Panc1 (cell line): ENCODE measurements around the gene C11orf21. TPM values are rescaled to one million over a fixed set of nuclear protein-coding genes. Genes with fewer than 3 reads are reported as not detected.

Experiments
- ATAC-seq: fragments of 200-7000 bp; cut with Tn5 transposase; 2 replicates; pipeline ENCODE4 v1.9.1; 2020; ENCODE audit warnings: mild to moderate bottlenecking, moderate library complexity
- BruUV-seq: library from RNA; stranded (reverse); fragments of 400-500 nt; replicated peaks from 2 replicates; lab custom pipeline; 2021; lab: Mats Ljungman, UMichigan
- CTCF ChIA-PET: fragments of 300-600 bp; sonication (Branson Sonifier 250); formaldehyde crosslinking; loops from one replicate; lab custom pipeline; 2022; ENCODE audit warnings: antibody characterized with exemption; lab: Charles Lee
- POLR2A ChIA-PET: fragments of 300-600 bp; sonication (Branson Sonifier 250); formaldehyde crosslinking; loops from one replicate; lab custom pipeline; 2022; ENCODE audit warnings: antibody characterized with exemption; lab: Charles Lee
- DNase-seq: peaks from one replicate; pipeline ENCODE4 v3.0.0-alpha.2; 2010; ENCODE audit warnings: low read depth, low spot score
- H3K27ac ChIP-seq: 2 replicates; pipeline ENCODE4 v1.5.1; 2011; ENCODE audit warnings: mild to moderate bottlenecking, low read length, inconsistent platforms
- H3K27me3 ChIP-seq: fragments of 200-500 bp; sonication (Bioruptor generic); 2 replicates; pipeline ENCODE4 v1.6.0; 2014; ENCODE audit warnings: low read length, inconsistent platforms; ENCODE audit not compliant: control insufficient read depth, insufficient read depth
- H3K36me3 ChIP-seq: fragments of 200-500 bp; sonication (Bioruptor generic); 2 replicates; pipeline ENCODE4 v1.5.1; 2014; ENCODE audit warnings: inconsistent platforms, mild to moderate bottlenecking, low read length, moderate library complexity; ENCODE audit not compliant: control insufficient read depth, insufficient read depth
- H3K4me1 ChIP-seq: 2 replicates; pipeline ENCODE4 v1.5.1; 2011; ENCODE audit warnings: inconsistent platforms, mild to moderate bottlenecking, low read length, moderate library complexity; ENCODE audit not compliant: control insufficient read depth, insufficient read depth
- H3K4me3 ChIP-seq, 2 experiments: 2 replicates each; pipeline ENCODE4 v1.5.1; 2011 to 2012; ENCODE audit warnings: low read depth in 2 of 2, low read length in 2 of 2, mild to moderate bottlenecking in 2 of 2, inconsistent platforms in 1 of 2, moderate library complexity in 1 of 2
- H3K9me3 ChIP-seq: fragments of 200-500 bp; sonication (Bioruptor generic); 2 replicates; pipeline ENCODE4 v1.5.1; 2014; ENCODE audit warnings: low read depth, mild to moderate bottlenecking, inconsistent platforms, low read length, moderate library complexity; ENCODE audit not compliant: control insufficient read depth, insufficient read depth
- POLR2AphosphoS5 ChIP-seq: IDR thresholded peaks from 2 replicates; pipeline ENCODE4 v1.6.1; 2012; ENCODE audit warnings: mild to moderate bottlenecking, low read depth, low read length, moderate library complexity
- SIN3A ChIP-seq: IDR thresholded peaks from 2 replicates; pipeline ENCODE4 v1.6.1; 2012; ENCODE audit warnings: low read depth, mild to moderate bottlenecking, low read length, moderate library complexity, borderline replicate concordance; ENCODE audit not compliant: insufficient read depth
- TCF7L2 ChIP-seq: IDR thresholded peaks from 2 replicates; pipeline ENCODE4 v1.6.1; 2011; ENCODE audit warnings: mild to moderate bottlenecking, low read depth, low read length, inconsistent platforms
- in situ Hi-C: cut with HindIII; loops from 2 replicates; pipeline ENCODE4 v1.10.0; 2016; ENCODE audit warnings: low sequenced_read_pairs, low pct_unique_long_range_greater_than_20kb
- intact Hi-C: fragments of 100-400 bp; cut with micrococcal nuclease; formaldehyde crosslinking; loops from one replicate; pipeline ENCODE4 v1.10.0; 2022; ENCODE audit not compliant: unreplicated experiment
- total RNA-seq: library from RNA; stranded (reverse); gene quantifications from one replicate; pipeline ENCODE4 v1.2.1, GENCODE V29; 2021; ENCODE audit not compliant: unreplicated experiment
- TF ChIP-seq, protein P1 (sequence below), 2 experiments: IDR thresholded peaks; 2 replicates each; pipeline ENCODE4 v1.6.1; 2011 to 2012; ENCODE audit warnings: low read depth in 2 of 2, control low read depth in 1 of 2, low read length in 1 of 2, mild to moderate bottlenecking in 1 of 2, moderate library complexity in 1 of 2; ENCODE audit not compliant: insufficient read depth in 1 of 2
- TF ChIP-seq, protein P2 (sequence below): fragments of 450-650 bp; IDR thresholded peaks from 2 replicates; pipeline ENCODE4 v1.5.1; 2017; ENCODE audit warnings: mild to moderate bottlenecking

The C11orf21 gene
- total RNA-seq, 1 experiment from 2014 or later = 0.31 TPM

DNA sequence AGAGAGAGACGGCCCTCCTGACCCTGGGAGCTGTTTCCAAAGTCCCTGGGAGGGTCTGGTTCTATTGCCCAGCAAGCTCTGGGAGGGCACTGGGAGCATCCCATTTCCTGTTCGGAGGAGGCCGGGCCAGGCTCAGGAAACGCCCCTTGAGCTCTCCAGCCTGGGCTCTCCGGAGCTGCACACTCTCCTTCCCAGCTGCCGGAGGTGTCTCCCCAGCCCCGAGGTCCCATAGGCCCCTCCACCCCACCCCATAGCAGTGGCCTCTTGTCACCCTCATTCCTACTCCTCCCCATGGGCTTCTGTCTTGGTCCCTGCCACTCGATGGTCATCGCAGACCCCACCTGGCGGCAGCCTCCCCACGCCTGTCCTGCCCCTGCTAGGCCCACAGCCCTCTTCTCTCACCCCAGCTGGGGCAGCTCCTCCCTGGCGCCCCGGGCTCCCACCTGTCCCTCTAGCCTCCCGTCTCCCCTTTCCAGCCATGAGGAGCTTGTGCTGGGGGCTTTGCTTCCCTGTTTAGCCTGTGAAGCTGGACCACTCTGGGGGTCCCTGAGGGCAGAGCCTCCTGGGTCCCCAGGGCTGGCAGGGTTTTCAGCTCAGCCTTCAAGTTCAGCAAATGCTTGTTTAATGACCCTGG lies 2.9 kb upstream of the C11orf21 start:
- Histone ChIP-seq H3K9me3 (no peaks in the 10 kb centered on the region), H3K4me3 (no peak overlapping the region), H3K36me3 (no peaks in the 10 kb centered on the region), H3K27me3 (no peaks in the 10 kb centered on the region), H3K4me1 (no peaks in the 10 kb centered on the region), H3K27ac (no peak overlapping the region)
- DNase-seq = no peak
- no peak; the same call in 1 of the 2 replicates for ATAC-seq
- no TSS peak for BruUV-seq
- CTCF ChIA-PET = interaction anchor here (0.5 to 3.9 kb wide), 19 partner anchors 9 to 583 kb away, joined by 3 to 102 read pairs (median 4); partner anchors contain the start of gene TSSC4
- POLR2A ChIA-PET = interaction anchor here (1.2 kb wide), 1 partner anchor 73 kb away, joined by 7 read pairs; no protein-coding TSS in a partner anchor
- TF ChIP-seq TCF7L2 = no peak
- no peak for TF ChIP-seq POLR2AphosphoS5
- in situ Hi-C loops = no loop called here
- intact Hi-C loops = loop anchor here (1.0 kb wide), 1 partner anchor 115 kb away; no protein-coding TSS in a partner anchor

DNA sequence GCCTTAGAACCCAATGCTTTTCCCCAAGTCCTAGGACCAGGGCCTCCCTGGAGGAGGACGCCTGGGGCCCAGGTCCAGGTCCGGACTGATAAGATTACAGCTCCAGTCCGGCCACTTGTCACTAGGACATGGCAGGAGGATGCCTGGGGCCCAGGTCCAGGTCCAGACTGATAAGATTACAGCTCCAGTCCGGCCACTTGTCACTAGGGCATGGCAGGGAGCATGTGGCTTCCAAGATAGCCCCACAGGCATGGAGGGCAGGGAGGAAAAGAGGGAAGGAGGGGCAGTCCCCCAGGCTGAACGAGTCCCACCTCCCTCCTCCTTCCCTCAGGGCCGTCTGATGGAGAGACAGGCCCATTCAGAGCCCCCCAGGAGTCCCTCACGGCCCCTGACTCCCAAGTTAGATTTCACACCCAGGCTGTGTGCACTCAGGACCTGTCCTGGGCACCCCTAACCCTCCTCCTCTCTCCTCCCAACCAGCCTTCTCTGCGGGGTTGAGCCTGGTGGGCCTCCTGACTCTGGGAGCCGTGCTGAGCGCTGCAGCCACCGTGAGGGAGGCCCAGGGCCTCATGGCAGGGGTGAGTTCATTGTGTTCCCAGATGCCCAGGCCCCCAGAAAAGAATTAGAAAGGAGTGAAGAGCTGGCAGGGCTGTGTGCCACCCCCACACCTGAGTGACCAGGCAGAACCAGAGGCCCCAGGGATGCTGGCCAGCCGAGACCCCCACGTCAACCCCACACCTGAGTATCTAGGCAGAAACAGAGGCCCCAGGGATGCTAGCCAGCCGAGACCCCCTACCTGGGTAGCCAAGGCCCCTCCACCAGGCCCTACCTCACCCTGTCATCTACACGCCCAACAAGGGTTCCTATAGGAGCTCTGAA lies 2.1 kb upstream of the C11orf21 start:
- no peaks in the 10 kb centered on the region for H3K9me3 ChIP-seq
- no peak for TF ChIP-seq POLR2AphosphoS5
- TF ChIP-seq TCF7L2 = no peak
- no peak for TF ChIP-seq SIN3A
- TF ChIP-seq, protein P1, sequence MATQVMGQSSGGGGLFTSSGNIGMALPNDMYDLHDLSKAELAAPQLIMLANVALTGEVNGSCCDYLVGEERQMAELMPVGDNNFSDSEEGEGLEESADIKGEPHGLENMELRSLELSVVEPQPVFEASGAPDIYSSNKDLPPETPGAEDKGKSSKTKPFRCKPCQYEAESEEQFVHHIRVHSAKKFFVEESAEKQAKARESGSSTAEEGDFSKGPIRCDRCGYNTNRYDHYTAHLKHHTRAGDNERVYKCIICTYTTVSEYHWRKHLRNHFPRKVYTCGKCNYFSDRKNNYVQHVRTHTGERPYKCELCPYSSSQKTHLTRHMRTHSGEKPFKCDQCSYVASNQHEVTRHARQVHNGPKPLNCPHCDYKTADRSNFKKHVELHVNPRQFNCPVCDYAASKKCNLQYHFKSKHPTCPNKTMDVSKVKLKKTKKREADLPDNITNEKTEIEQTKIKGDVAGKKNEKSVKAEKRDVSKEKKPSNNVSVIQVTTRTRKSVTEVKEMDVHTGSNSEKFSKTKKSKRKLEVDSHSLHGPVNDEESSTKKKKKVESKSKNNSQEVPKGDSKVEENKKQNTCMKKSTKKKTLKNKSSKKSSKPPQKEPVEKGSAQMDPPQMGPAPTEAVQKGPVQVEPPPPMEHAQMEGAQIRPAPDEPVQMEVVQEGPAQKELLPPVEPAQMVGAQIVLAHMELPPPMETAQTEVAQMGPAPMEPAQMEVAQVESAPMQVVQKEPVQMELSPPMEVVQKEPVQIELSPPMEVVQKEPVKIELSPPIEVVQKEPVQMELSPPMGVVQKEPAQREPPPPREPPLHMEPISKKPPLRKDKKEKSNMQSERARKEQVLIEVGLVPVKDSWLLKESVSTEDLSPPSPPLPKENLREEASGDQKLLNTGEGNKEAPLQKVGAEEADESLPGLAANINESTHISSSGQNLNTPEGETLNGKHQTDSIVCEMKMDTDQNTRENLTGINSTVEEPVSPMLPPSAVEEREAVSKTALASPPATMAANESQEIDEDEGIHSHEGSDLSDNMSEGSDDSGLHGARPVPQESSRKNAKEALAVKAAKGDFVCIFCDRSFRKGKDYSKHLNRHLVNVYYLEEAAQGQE (IDR thresholded peaks at IDR 0.05; ENCODE audit: insufficient read depth in 1 of 2, low read depth in 2 of 2, low read length in 1 of 2) = no peak
- TF ChIP-seq, protein P2, sequence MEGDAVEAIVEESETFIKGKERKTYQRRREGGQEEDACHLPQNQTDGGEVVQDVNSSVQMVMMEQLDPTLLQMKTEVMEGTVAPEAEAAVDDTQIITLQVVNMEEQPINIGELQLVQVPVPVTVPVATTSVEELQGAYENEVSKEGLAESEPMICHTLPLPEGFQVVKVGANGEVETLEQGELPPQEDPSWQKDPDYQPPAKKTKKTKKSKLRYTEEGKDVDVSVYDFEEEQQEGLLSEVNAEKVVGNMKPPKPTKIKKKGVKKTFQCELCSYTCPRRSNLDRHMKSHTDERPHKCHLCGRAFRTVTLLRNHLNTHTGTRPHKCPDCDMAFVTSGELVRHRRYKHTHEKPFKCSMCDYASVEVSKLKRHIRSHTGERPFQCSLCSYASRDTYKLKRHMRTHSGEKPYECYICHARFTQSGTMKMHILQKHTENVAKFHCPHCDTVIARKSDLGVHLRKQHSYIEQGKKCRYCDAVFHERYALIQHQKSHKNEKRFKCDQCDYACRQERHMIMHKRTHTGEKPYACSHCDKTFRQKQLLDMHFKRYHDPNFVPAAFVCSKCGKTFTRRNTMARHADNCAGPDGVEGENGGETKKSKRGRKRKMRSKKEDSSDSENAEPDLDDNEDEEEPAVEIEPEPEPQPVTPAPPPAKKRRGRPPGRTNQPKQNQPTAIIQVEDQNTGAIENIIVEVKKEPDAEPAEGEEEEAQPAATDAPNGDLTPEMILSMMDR = no peak
- no peaks in the 10 kb centered on the region for H3K4me1 ChIP-seq
- ATAC-seq (no peak), DNase-seq (no peak)
- no peaks in the 10 kb centered on the region for H3K36me3 ChIP-seq
- no peak overlapping the region for H3K4me3 ChIP-seq
- no peaks in the 10 kb centered on the region for H3K27me3 ChIP-seq
- in situ Hi-C loops (no loop called here), intact Hi-C loops (no loop called here)
- CTCF ChIA-PET = interaction anchor here (0.7 to 3.9 kb wide), 11 partner anchors 9 to 117 kb away, joined by 3 to 102 read pairs (median 9); partner anchors contain the start of gene TSSC4
- BruUV-seq = no TSS peak
- H3K27ac ChIP-seq = no peak overlapping the region
- POLR2A ChIA-PET = interaction anchor here (0.6 kb wide), 1 partner anchor 74 kb away, joined by 3 read pairs; no protein-coding TSS in a partner anchor
